A549 treated with AZD9567 at 1 μM for 4 hours (cell line): ENCODE data around the gene DHPS. TPM values are rescaled to one million over a fixed set of nuclear protein-coding genes. Genes with fewer than 3 reads are reported as not detected.

Experiments used
- total RNA-seq: library from RNA; stranded (reverse); fragments of 200-300 nt; extraction: Qiagen RNA extraction; gene quantifications from 5 replicates; pipeline ENCODE4 v1.2.3, GENCODE V29; 2022; ENCODE audit not compliant: insufficient read depth

Gene DHPS
- total RNA-seq: 29.7 to 49.1 TPM (median 48.2 TPM) in 5 replicates

DNA sequence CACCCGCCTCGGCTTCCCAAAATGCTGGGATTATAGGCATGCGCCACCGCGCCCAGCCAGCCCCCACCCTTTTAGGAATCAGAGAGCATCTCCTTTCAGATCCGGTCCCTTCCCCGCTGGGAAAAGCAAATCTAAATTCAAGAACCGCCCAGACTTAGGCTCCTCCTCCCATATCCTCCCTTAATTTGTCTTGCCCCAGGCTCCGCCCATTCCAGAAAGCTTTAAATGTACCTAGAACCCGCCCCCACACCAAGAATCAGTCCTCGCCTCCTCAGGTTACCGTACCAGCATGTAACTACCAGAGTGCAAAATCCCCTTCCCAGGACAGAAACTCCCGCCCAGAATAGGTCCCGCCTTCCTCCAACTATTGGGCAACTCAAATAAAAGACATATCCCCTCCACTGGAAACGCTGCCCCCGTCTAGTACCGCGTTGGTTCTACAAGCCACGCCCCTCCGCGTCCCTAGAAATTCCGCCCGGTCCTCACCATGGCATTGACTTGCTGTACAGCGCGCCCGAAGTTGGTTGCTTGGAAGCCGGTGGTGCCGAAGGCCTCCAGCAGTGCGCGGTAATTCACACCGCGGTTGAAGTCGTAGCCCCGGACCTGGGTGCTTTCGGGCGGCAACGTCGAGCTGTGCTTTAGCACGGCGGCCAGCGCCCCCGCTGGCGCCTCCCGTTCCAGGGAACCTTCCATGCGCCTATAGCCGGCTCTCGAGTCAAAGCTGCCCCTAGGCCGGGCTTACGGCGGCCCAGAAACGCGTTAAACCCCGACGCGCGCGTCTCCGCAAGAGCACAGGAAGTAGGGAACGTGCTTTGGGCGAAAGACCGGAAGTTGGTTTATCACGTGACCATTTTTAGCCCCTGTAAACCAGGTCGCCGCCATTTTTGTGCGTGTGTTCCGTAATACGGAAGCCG lies at the start of gene DHPS:
DHPS (minus strand) TSS at position 807 of the 914 bp plus-strand sequence; CDS start at position 693, 114 bp downstream.

DNA sequence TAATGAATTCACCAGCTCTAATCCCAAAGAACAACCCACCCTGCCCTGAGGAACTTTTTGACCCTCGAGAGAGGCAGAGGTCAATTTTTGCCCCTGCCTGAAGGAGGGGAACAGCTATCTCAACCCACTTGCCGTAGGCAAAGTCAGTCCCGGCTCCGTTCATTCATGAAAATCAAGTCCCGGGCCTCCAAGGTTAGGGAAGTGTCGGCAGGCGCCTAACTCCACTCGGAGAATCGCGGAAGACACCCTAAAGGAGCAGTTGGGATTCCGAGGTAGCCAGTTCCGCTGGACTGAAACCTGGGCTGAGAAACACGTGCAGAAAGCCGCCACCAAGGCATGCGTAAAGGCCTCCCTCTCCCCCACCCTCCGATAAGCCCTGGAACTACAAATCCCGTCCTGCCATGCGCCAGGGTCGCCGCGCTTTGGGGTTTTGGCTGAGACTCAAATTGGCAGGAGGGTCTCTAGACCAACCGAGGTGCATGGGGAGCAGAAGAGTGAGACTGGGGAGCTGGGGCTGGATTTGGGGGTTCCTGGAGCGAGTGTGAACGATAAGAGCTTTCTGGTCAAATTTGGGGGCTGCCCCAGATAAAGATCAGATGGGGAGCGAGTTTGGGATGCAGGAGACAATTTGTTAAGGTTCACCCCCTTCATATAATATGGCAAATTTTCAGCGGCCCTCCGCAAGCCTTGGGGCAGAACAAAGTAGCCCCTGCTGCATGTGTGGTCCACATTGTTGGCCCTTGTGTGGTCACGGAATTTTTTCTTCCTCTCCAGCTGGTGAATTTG lies 42.2 kb upstream of the DHPS start, which contains the start of gene TNPO2:
TNPO2 (minus strand) TSS at position 292 of the 786 bp plus-strand sequence. CDS start 2,955 bp downstream, outside the sequence.

DNA sequence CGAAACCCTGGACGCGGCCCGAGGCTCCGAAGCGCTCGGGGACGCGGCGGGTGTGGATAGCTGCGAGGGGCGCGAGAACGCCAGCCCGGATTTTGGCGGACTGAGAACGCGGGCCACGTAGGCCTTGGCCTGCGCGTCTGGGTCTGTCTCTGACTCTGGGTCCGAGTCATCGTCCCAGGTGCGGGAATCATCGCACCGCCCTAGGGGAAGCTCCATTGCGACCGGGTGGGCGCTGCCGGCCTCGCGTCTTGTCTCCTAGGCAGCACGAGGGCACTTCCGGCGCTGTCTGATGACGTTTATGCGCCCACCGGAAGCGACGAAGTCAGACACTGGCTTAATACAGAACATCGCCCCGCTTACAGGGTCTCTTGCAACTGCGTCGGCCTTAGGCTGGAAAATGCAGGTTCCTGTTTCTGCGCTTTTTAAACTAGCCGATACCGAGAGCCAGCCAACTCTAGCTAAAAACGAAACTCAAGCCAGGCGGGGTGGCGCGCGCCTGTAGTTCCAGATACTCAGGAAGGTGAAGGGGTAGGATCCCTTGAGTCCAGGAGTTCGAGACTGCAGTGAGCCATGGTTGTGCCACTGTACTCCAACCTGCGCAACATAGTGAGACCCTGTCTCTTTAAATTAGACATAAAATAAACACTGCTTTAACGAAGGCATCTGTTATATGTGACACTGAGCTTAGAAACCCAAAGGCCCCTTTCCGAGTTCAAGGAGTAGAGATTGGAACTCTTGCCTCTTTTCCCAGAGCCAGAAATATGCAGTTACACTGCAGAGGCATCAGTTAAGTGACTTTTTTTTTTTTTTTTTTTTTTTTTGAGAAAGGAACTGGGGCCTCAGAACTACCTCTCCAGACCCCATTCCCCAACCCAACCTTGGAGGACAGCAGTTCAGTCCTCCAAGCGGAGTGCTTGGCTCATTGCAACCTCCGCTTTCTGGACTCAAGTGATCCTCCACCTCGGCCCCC lies 15.0 kb upstream of the DHPS start, which contains the start of gene FBXW9:
FBXW9 (minus strand) TSS at position 266 of the 970 bp plus-strand sequence; CDS start at position 216, 50 bp downstream.

DNA sequence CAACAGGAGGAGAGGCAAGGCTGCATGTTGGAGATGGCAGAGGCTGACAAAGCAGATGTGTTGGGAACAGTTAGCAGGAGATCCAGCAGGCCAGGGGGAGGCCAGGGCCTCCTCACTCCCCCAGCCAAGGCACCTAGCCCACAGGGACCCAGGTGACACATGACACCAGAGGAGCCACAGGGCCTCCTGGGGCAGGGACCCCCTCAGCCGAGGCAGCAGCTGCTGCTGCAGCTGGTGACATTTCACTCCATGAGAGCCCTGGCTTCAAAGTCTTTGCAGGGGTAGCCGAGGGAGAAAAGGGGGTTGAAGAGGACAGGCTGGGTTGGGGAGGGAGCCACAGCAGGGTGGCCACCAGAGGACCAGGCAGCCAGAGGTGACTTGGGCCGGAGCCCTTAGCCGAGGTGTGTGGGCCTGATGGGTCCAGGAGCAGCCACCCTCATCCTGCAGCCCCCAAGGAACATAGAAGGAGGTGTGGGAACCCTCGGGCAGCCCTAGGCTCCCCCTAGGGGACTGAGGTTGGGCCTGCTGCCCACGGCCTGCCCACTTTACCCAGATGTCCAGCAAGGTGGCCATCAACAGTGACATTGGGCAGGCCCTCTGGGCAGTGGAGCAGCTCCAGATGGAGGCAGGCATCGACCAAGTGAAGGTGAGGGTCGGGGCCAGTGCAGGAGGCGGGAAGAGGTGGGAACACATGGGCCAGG lies 6.0 kb upstream of the DHPS start, which contains the start of gene GNG14:
GNG14 (plus strand) TSS at position 503 of the 701 bp plus-strand sequence; CDS start at position 554, 51 bp downstream.

DNA sequence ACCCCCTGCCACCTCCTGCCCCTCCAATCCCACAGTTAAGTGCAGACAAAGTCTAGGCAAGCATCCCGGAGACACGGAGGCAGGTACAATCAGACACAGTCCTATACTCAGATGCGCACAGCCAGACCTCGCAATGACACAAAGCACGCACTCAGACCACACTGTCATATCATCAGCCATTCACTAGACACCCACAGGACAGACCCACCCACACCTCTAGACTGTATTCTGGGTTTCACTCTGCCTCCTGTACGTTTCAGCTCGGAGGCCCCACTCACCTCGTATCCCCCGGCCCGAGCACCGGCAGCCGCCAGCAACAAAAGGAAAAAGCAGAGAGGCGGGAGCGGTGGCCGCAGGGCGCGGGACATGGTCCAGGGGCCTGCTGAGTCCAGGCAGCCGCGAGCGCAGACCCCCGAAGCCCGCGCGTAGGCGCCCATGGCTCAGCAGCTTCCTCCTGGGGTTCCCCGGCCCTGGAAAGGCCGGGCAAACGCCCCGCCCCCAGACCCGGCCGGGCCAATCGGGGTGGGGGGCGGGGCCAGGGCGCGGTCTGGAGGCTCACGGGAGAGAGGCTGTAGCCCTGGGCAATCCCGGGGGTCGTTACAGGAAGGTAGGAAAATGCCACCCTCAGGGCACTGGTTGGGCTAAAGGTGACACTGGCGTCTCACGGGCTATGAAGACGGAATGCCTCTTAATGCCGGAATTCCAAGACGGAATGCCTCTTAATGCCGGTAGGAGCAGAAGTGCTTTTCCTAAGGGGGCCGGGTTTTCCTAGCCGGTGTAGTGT lies 15.2 kb downstream of the DHPS start, which contains the start of the genes MAN2B1 and WDR83:
MAN2B1 (minus strand) TSS at position 478 of the 784 bp plus-strand sequence; CDS start at position 437, 41 bp downstream.
WDR83 (plus strand) TSS at position 543 of the 784 bp plus-strand sequence. CDS start 2,984 bp downstream, outside the sequence.

Other genes with a start within 250 kb of the DHPS start
- 0.93 to 1.1 TPM (median 1.0 TPM) in 5 replicates for gene ZNF443, start 240.9 kb downstream of the DHPS start, total RNA-seq
- not detected in 5 replicates for gene ZNF709, start 197.1 kb downstream of the DHPS start, total RNA-seq
- 1.8 to 2.4 TPM (median 2.1 TPM) in 5 replicates for gene ZNF564, start 130.4 kb downstream of the DHPS start, total RNA-seq
- gene ZNF490, start 71.1 kb downstream of the DHPS start, total RNA-seq: 0.54 to 3.3 TPM (median 0.66 TPM) in 5 replicates
- 4.5 to 11.0 TPM (median 5.7 TPM) in 5 replicates for gene ZNF791, start 71.0 kb downstream of the DHPS start, total RNA-seq
- 19.1 to 30.7 TPM (median 22.0 TPM) in 5 replicates for gene MAN2B1, start 15.1 kb downstream of the DHPS start, total RNA-seq
- 8.4 to 11.5 TPM (median 10.0 TPM) in 5 replicates for gene WDR83, start 15.1 kb downstream of the DHPS start, total RNA-seq
- gene GNG14, start 6.1 kb upstream of the DHPS start, total RNA-seq: not detected in 5 replicates
- gene FBXW9, start 14.8 kb upstream of the DHPS start, total RNA-seq: 11.4 to 14.6 TPM (median 13.9 TPM) in 5 replicates
- gene TNPO2, start 42.1 kb upstream of the DHPS start, total RNA-seq: 31.3 to 35.3 TPM (median 33.6 TPM) in 5 replicates
- 118 to 201 TPM (median 193 TPM) in 5 replicates for gene TRIR, start 52.8 kb upstream of the DHPS start, total RNA-seq
- gene GET3, start 55.6 kb upstream of the DHPS start, total RNA-seq: 83.8 to 103 TPM (median 99.2 TPM) in 5 replicates
- 0.59 to 1.0 TPM (median 0.79 TPM) in 4 of 5 replicates, not detected in the other for gene BEST2, start 69.9 kb upstream of the DHPS start, total RNA-seq
- 9.8 to 14.0 TPM (median 12.8 TPM) in 5 replicates for gene HOOK2, start 93.7 kb upstream of the DHPS start, total RNA-seq
- 110 to 185 TPM (median 160 TPM) in 5 replicates for gene JUNB, start 109.6 kb upstream of the DHPS start, total RNA-seq
- gene PRDX2, start 119.9 kb upstream of the DHPS start, total RNA-seq: 0.47 to 0.91 TPM (median 0.66 TPM) in 4 of 5 replicates, not detected in the other
- gene THSD8, start 120.2 kb upstream of the DHPS start, total RNA-seq: 9.1 to 13.7 TPM (median 11.8 TPM) in 4 of 5 replicates, not detected in the other
- gene RNASEH2A, start 124.7 kb upstream of the DHPS start, total RNA-seq: 39.4 to 50.4 TPM (median 46.8 TPM) in 5 replicates
- 0.08 to 0.09 TPM in 2 of 5 replicates, not detected in the others for gene RTBDN, start 152.7 kb upstream of the DHPS start, total RNA-seq
- 1.5 to 7.0 TPM (median 1.7 TPM) in 5 replicates for gene MAST1, start 156.6 kb upstream of the DHPS start, total RNA-seq
- gene DNASE2, start 199.6 kb upstream of the DHPS start, total RNA-seq: 28.6 to 36.5 TPM (median 29.7 TPM) in 5 replicates
- 0.05 to 0.07 TPM in 2 of 5 replicates, not detected in the others for gene KLF1, start 205.3 kb upstream of the DHPS start, total RNA-seq
- 9.2 to 21.4 TPM (median 9.9 TPM) in 5 replicates for gene GCDH, start 209.3 kb upstream of the DHPS start, total RNA-seq
- gene SYCE2, start 237.4 kb upstream of the DHPS start, total RNA-seq: 0.25 to 1.8 TPM (median 0.42 TPM) in 5 replicates